HEK293 (cell line): ENCODE data around the gene CCDC92.

Experiments used
- TCF7L2 ChIP-seq: IDR thresholded peaks from 2 replicates; pipeline ENCODE4 v1.6.1; 2011; ENCODE audit warnings: low read depth, mild to moderate bottlenecking, inconsistent platforms, low read length, moderate library complexity, borderline replicate concordance
- YY2 ChIP-seq: fragments of 450-650 bp; formaldehyde crosslinking; IDR thresholded peaks from 2 replicates; pipeline ENCODE4 v1.5.1; 2016; ENCODE audit warnings: missing biosample characterization, missing genetic modification characterization
- ZNF175 ChIP-seq: fragments of 450-650 bp; formaldehyde crosslinking; IDR thresholded peaks from 2 replicates; pipeline ENCODE4 v1.5.1; 2016; ENCODE audit warnings: missing biosample characterization, missing genetic modification characterization
- ZNF529 ChIP-seq: fragments of 450-650 bp; formaldehyde crosslinking; IDR thresholded peaks from 2 replicates; pipeline ENCODE4 v1.5.1; 2017; ENCODE audit warnings: missing genetic modification characterization, missing biosample characterization; ENCODE audit not compliant: insufficient replicate concordance
- ZNF629 ChIP-seq: fragments of 450-650 bp; formaldehyde crosslinking; IDR thresholded peaks from 2 replicates; pipeline ENCODE4 v1.5.1; 2017; ENCODE audit warnings: missing biosample characterization, missing genetic modification characterization

GRCh38 chr12:123895451-123895850, 77.2 kb downstream of the CCDC92 start:
- TF ChIP-seq TCF7L2 (no peak), ZNF529 (tag by site-specific recombination) (no peak), ZNF175 (tag by site-specific recombination) (no peak), ZNF629 (tag by site-specific recombination) (no peak), YY2 (no peak)
